NCI-H2081 (cell line): Measurements from ENCODE around the gene FMNL3.
"Not testable (repeated sequence)": the region's sequence is repeated elsewhere in the genome, so short reads cannot be mapped to it uniquely, and the experiment has no call there.

Source experiments
- DNase-seq, 2 experiments: peaks; one replicate each; lab custom pipeline; 2025; lab: John Stamatoyannopoulos, UW

The FMNL3 gene, protein sequence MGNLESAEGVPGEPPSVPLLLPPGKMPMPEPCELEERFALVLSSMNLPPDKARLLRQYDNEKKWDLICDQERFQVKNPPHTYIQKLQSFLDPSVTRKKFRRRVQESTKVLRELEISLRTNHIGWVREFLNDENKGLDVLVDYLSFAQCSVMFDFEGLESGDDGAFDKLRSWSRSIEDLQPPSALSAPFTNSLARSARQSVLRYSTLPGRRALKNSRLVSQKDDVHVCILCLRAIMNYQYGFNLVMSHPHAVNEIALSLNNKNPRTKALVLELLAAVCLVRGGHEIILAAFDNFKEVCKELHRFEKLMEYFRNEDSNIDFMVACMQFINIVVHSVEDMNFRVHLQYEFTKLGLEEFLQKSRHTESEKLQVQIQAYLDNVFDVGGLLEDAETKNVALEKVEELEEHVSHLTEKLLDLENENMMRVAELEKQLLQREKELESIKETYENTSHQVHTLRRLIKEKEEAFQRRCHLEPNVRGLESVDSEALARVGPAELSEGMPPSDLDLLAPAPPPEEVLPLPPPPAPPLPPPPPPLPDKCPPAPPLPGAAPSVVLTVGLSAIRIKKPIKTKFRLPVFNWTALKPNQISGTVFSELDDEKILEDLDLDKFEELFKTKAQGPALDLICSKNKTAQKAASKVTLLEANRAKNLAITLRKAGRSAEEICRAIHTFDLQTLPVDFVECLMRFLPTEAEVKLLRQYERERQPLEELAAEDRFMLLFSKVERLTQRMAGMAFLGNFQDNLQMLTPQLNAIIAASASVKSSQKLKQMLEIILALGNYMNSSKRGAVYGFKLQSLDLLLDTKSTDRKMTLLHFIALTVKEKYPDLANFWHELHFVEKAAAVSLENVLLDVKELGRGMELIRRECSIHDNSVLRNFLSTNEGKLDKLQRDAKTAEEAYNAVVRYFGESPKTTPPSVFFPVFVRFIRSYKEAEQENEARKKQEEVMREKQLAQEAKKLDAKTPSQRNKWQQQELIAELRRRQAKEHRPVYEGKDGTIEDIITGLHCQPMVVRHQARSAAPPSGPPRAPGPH

DNA sequence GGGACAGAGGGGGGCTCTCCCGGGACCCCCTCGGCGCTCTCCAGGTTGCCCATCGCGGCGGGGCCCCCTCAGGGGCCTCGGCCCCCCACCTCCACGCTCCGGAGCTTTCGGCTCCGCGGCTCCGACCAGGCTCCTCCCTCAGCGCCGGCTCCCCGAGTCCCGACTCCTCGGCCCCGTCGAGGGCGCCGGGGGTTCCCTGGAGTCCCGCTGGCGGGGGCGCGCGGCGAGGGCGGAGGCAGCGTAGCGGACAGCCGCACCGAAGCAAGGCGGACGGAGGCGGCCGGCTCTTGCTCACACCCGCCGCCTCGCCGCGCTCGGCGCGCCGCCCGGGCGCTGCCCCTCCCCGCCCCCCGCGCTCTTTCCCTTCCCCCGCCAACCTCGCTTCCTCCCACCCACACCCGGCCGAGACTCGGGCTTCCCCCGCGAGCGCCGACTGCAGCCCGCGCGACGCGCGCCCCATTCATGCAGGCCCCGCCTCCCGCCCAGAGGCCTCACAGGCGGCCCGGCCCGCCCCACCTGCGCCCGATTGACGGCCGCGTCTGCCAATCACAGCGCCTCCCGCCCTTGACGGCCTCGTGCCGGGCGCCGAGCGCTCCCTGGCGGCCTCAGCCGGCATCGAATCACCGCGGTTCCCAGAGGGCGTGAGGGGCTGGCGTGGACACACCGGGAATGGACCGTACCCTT lies at the start of gene FMNL3:
Gene FMNL3 (minus strand): TSS at position 278 of the 684 bp plus-strand sequence. CDS start 225 bp downstream, at position 53.
- peak; percentile 90 to 92 for DNase-seq

DNA sequence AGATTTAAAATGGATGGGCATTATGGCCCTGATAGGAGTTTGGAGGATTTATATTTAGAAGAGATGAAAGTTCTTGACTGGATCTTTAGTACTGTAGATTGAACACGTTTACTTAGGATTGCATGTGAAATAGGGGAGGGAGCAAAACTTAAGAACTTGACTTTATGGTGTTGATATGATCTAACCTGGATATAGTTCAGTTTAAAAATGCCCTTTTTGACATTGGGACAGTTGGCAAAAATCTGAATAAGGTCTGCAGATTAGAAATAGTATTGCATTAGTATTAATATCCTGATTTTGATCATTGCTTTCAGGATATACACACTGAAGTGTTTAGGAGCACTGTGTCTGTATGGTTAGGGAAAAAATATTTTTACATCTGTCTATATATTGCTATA lies 43.8 kb upstream of the FMNL3 start:
- no peak for DNase-seq

DNA sequence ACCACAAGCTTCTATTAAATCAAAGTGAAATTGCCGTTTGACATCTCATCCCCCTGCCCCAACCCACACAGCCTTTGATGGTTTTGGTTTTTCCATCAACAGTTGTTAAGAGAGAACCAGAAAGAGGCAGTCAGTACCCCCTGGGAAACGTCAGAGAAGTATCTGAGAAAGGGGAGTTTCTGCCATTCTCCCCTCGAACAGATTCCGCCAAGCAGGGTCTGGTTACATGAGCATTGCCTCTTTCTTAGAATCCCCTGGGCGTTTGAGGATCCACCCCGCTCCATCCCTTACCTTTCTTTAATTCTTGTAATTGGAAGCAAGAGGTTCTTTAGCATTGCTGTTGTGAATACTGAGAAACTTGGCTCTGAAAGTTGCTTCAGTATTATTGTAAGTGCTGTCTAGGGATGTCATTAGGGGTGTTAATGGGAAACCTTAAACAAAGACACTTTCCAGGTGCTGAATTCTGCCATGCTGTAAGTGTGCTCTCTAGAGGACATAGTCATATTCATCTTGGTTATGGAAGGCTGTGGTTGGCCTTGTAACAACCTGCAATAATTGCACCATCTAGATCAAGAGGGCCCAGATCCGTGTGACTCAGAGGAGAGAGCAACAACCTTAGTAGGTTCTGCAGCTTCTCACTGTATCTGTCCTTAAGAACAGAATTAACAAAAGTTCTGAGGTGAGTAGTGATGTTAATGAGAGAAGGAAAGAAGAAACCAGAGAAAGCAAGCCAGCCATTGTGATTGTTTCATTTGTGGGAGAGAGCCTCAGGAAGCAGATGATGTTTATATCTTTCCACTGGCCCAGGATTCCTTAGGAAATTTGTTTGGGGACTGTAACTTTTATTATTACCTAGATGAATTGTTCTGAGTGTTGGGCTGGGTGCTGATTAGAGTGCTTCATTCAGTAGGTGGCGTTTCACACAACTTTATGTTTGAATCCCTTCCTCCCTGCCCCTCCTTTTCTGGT lies 43.1 kb upstream of the FMNL3 start:
- no peak for DNase-seq

DNA sequence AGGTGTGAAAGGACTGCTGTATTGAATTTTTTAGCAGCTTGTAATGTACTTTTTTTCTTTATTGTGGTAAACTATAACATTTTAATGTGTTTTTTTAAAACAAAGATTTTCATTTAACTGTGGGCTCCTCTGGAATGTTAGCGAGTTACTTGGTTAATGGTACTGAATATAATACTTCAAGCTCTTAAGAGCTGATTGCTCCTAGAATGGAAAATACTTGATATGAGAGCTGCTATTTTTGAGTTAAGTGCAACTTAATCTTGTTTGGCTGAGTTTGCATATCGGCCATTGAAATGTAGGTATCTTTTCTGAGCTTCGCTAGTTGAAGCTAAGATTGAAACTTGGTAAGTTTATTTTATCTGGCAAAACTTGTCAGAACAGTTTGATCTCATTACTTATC lies 41.6 kb upstream of the FMNL3 start:
- no peak for DNase-seq

DNA sequence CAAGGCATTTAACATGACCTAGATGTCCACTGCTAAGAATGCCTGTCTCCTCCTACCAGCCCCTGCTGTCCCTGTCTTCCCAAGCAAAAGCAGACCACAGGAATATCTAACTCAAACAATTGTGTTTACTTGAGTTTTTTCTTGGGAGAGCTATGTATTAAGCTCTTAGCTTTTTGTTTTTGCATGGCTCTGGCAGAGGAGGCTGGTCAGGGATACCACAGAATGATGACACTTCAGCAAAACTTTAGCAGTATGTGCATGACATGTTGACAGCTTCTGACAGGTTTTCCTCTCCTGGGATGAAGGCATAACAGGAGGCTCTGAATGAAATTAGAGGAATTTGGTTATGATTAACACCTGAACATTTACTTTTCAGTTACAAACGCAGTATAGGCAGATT lies 41.1 kb upstream of the FMNL3 start:
- DNase-seq, result no peak

DNA sequence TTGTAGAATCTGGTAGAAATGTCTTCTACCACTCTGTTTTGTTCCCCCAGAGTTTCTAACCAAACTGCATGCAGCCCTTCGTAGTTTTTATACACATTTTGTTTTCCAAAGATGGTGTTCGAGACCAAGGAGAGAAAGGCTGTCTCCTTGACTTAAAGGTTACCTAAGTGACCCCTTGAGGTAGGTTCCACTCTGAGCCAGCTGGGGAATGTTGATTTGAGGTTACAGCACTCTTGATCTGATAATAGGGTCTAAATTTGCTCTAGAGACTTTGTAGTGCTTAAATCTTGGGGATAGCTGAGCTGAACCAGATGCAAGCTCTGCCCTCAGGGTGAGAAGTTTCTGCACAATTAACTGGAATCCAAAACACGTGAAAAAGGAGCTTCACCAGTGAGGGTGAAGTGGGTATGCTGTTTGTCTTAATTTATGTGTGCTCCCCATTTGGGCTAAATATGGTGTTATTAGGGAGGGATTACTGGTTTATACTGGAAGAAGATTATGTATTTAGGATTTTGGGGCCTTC lies 37.2 kb upstream of the FMNL3 start:
- no peak for DNase-seq

DNA sequence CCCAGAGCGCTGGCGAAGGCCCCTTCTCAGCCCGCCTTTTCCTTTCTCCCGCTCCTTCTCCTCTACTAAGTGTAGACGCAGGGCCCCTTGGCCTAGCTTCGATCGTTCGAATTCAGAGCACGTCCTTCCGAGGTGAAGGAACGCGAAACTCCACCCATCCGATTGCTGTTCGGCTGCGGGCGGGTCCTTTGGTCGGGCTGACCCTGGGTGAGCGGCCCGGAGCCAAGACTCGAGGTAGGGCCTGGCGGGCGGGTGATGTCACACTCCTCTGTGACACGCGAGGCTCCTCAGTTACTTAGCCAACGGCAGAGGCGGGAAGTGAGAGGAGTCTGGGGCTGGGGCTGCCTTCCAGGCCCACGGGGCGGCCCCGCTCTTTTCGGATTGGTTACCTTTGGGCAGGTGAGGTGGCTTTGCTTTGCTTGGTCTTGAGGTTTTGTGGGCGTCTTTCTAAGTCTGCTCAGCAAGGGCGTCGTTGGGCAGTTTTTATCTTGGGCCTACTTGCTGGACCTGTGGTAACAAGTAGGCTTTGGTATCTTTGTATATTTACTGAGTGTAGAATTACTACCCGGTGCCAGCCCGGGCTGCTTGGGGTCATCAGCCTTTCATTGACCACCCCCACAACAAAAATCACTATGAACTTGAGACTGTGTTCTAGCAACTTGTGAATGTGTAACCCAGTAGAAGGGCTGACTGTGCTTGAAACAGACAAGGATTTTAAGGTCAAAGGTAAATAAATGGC lies 34.8 kb upstream of the FMNL3 start:
- DNase-seq, result peak; percentile 64 to 76

DNA sequence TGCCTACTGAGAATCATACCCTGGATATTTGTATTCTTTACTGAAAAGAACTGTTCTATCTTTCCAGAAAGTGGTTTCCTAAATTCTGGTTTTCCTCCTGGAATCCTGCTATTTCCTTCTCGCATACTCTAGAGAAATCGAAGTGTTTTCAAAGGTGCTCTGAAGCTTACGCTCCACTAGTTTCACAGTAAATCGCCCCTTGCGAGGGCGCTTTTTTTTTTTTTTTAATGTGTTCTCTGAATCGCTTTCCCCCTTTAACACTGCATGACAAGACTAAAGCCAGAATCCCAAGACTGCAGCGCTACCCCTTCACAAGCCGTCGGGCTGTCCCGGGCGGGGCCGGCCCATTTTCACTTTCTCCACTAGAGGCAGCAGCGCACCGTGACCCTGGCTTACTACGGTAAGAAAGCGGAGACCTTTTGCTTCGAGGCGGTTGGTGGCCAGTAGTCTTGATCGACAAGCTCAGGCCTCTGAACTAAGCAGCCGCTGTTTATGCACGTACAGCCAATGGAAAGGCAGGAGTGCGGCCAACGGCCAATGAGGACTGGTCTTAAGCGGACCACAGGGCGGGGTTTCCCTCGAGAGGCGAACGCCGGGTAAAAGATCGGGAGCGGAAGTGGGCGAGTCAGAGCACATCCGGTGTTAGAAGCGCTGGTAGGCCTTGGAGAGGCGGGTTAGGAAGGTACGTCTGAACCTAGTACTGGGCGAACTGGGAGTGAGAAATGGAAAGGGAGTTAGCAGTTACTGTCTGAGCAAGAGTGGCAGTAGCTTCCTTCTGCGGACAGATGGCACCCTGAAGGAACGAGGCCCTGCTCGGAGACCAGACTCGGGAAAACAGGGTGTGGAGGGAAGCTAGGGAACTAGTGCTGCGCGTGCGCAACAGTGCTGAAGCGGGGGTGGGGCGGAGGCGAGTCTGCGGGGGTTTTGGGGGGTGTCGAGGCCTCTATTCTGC lies 34.0 kb upstream of the FMNL3 start, which contains the start of gene TMBIM6:
Gene TMBIM6 (plus strand): TSS at position 628 of the 952 bp plus-strand sequence. CDS start 10,937 bp downstream, outside the sequence.
- DNase-seq, result peak; percentile 99 to 100

DNA sequence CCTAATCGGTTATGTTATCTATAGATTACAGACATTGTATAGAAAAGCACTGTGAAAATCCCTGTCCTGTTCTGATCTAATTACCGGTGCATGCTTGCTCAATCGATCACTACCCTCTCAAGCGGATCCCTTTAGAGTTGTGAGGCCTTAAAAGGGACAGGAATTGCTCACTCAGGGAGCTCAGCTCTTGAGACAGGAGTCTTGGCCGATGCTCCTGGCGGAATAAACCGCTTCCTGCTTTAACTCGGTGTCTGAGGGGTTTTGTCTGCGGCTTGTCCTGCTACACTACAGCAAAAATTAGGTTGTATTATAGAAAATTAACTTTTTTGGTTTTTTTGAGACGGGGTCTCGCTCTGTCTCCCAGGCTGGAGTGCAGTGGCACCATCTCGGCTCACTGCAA lies 33.1 kb upstream of the FMNL3 start:
- not testable (repeated sequence) for DNase-seq

DNA sequence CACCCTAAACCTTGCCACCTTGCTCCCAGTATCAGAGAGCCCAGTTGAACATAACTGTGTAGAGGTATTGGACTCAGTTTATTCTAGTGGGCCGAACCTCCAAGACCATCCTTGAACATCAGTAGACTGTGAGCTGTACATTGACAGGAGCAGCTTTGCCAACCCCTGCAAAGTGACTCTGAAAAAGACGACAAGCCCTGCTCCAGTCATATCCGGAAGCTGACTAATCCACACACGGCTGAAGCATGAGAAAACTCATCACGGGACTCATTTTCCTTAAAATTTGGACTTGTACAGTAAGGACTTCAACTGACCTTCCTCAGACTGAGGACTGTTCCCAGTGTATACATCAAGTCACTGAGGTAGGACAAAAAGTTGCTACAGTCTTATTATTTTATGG lies 31.5 kb upstream of the FMNL3 start:
- not testable (repeated sequence) for DNase-seq

DNA sequence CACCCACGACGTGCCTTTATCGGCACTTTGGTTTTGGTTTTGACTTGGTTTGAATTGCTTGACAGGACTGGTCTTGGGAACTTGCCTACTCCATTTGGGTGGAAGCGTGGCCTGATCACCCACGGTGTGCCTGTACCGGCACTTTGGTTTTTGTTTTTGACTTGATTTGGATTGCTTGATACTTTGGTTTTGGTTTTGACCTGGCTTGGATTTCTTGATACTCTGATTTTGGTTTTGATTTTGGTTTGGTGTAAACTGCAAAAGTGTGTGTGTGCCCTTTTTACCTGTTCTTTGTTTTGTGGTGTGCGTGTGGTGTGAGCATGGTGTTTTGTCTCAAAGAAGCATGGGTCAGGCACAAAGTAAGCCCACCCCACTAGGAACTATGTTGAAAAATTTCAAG lies 27.7 kb upstream of the FMNL3 start:
- DNase-seq, result not testable (repeated sequence)

DNA sequence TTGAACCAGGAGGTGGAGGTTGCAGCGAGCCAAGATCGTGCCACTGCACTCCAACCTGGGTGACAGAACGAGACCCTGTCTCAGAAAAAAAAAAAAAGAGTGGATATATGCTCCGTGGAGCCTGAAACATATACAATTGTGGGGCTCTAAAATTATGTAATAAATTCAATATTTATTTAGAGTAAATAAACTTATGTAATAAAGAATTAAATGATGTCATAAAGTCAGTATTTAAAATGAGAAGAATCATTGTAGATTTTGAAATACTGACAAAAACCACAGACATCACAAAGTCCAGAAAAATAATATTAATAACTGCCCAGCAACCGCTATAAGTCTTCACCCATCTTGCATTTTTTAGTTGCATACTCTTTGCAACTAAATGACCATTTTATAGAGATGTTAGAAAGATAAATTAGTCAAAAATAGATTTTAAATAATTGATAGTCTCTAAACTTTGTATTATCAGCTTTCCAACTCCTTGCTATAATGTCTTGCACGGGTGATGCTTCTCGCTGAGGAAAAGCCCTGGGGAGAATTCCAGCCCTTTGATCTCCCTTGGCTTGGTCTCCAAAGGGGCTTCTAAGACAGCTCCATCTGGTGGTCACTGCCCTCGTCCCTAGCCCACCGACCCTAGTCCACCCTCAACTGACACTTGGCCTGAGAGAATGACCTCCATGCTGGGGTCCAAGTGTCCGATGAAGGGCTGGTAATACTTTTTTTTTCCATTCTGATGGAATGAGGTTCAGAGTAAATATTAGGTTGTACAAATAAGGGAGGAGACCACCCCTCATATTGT lies 26.2 kb upstream of the FMNL3 start:
- DNase-seq, result no peak

DNA sequence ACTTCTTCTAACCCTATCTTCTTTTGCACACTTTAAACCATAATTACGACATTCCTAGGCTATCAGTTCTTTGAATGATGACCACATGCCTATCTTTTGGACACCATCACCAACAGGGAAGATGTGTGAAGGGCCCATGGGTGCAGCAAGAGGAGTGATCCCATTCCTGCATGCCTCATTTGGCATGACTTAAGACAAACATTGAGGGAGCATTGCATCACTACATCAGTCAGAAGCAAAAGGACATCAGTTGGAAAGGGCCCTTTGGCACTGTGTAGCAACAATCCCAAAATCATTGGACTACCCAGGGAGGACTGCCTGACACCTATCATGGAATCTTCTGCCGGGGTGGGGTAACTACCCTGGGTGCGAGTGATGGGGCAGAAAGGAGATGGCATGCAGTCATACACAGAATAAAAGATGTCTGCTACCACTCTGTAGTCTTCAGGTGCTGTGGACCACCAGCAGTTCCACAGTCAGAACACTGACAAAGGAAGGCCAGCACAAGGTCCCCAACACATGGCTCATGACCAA lies 23.4 kb upstream of the FMNL3 start:
- DNase-seq, result no peak

DNA sequence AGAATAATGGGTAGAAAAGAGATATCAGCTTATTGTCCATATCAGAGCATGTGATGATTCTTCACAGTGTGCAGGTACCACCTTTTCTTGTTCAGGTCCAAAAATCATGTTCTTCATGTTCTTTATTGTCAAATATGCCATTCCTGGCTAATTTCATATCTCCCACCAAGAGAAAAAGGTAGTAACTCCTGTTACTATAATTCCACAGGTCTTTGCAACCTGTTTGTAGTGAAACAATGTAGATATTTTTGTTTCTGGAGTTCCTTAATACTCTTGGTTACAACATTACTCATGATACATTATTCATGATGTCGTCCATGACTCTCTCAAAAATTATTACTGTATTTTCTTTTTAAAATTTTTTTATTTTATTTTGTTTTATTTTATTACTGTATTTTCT lies 22.8 kb upstream of the FMNL3 start:
- no peak for DNase-seq

DNA sequence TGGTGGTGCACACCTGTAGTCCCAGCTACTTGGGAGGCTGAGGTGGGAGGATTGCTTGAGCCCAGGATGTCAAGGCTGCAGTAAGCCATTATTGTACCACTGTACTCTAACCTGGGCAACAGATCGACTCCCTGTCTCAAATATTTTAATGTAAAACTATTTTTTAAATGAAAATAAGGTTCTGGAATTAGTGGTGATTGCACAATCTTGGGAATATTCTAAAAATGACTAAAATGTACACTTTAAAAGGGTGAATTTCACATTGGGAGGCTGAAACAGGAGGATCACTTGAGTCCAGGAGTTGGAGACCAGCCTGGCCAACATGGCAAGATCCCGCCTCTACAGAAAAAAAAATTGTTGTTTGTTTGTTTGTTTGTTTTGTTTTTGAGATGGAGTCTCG lies 21.2 kb upstream of the FMNL3 start:
- DNase-seq, result no peak

DNA sequence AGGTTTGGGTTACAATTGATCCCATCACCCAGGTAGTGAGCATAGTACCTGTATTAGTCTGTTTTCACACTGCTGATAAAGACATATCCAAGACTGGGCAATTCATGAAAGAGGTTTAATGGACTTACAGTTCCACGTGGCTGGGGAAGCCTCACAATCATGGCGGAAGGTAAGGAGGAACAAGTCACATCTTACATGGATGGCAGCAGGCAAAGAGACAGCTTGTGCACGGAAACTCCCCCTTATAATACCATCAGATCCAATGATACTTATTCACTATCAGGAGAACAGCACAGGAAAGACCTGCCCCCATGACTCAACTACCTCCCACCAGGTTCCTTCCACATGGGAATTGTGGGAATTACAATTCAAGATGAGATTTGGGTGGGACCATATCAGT lies 14.2 kb upstream of the FMNL3 start:
- DNase-seq, result not testable (repeated sequence)

DNA sequence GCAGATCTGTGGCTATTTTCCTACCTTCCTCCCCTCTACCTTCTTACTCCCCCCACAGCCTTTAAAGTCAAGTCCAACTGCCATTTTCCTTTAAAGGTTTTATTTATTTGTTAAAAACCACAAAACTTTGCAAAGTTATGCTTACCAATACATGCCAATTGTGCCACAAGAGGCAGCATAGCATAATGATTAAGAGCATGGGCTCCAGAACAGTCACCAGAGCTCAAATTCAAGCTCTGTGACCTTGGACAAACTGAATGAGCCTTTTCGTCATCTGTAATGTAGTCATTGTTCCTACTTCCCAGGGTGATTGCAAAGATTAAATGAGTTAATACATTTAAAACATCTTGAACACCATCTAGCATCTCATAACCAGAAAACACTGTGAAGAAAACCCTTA lies 13.0 kb upstream of the FMNL3 start:
- DNase-seq, result no peak

DNA sequence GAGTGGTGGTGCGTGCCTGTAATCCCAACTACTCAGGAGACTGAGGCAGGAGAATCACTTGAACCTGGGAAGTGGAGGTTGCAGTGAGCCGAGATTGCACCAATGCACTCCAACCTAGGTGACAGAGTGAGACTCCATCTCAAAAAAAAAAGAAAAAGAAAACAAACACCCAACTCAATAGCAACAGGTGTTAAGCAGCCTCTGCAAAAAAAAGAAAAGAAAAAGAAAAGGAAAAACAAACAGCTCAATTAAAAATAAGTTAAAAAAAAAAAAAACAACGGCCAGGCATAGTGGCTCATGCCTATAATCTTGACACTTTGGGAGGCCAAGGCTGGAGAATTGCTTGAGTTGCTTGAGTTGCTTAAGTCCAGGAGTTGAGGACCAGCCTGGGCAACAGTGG lies 10.6 kb upstream of the FMNL3 start:
- not testable (repeated sequence) for DNase-seq
